CD14-positive monocyte (primary cell): ENCODE measurements around the gene KDM5C. TPM values are rescaled to one million over a fixed set of nuclear protein-coding genes. Genes with fewer than 3 reads are reported as not detected.
A peak's percentile ranks its signal among the peaks of the same experiment; 100 is the strongest.

Experiments used
- DNase-seq, 3 donors: peaks; one replicate each; pipeline ENCODE4 v3.0.0-alpha.2; 2011 to 2022
- H2AFZ ChIP-seq: 2 replicates; pipeline ENCODE4 v1.6.0; 2012; ENCODE audit warnings: mild to moderate bottlenecking, low read depth, low read length, inconsistent platforms; ENCODE audit not compliant: insufficient read depth, poor library complexity, severe bottlenecking
- H3K27ac ChIP-seq, 2 donors: 1 replicate in 1 of 2; 2 replicates in 1 of 2; pipeline ENCODE4 v1.5.1; 2012 to 2013; ENCODE audit warnings: low read length in 2 of 2, control low read depth in 1 of 2, inconsistent platforms in 1 of 2, low read depth in 1 of 2, mild to moderate bottlenecking in 1 of 2
- H3K27me3 ChIP-seq, 2 donors: one replicate each; pipeline versions ENCODE4 v1.6.0 to v1.6.1; 2011 to 2013; ENCODE audit warnings: low read length in 2 of 2; ENCODE audit not compliant: control insufficient read depth in 2 of 2, insufficient read depth in 2 of 2
- H3K36me3 ChIP-seq, 2 donors: replicated peaks in 1 of 2; 1 replicate in 1 of 2; 2 replicates in 1 of 2; pipeline versions ENCODE4 v1.5.1 to v1.6.1; 2012 to 2013; ENCODE audit warnings: low read length in 2 of 2, control low read depth in 1 of 2, inconsistent platforms in 1 of 2, mild to moderate bottlenecking in 1 of 2; ENCODE audit not compliant: insufficient read depth in 2 of 2, control insufficient read depth in 1 of 2
- H3K4me1 ChIP-seq, 2 donors: 1 replicate in 1 of 2; 2 replicates in 1 of 2; pipeline versions ENCODE4 v1.5.1 to v1.6.1; 2012 to 2013; ENCODE audit warnings: low read length in 2 of 2, control low read depth in 1 of 2, inconsistent platforms in 1 of 2, mild to moderate bottlenecking in 1 of 2, moderate library complexity in 1 of 2; ENCODE audit not compliant: insufficient read depth in 2 of 2, control insufficient read depth in 1 of 2
- H3K4me2 ChIP-seq: replicated peaks from 2 replicates; pipeline ENCODE3; 2012; ENCODE audit warnings: low read length, moderate library complexity, mild to moderate bottlenecking; ENCODE audit not compliant: poor library complexity, severe bottlenecking; ENCODE audit errors: extremely low read depth
- H3K4me3 ChIP-seq, 3 experiments: fragments of 200-600 bp in 1 of 3; sonication (generic) in 1 of 3; replicated peaks in 1 of 3; 1 replicate in 2 of 3; 2 replicates in 1 of 3; pipeline ENCODE4 v1.5.1; 2011 to 2013; ENCODE audit warnings: low read length in 3 of 3, mild to moderate bottlenecking in 3 of 3, control low read depth in 2 of 3, low read depth in 2 of 3, inconsistent platforms in 1 of 3, moderate library complexity in 1 of 3
- H3K79me2 ChIP-seq: 2 replicates; pipeline ENCODE4 v1.6.0; 2012; ENCODE audit warnings: mild to moderate bottlenecking, control low read depth, inconsistent platforms, low read length, moderate library complexity; ENCODE audit not compliant: insufficient read depth
- H3K9ac ChIP-seq: 2 replicates; pipeline ENCODE4 v1.6.0; 2017; ENCODE audit warnings: low read length, mild to moderate bottlenecking; ENCODE audit not compliant: insufficient read depth, poor library complexity, severe bottlenecking
- H3K9me3 ChIP-seq, 2 donors: replicated peaks in 1 of 2; 1 replicate in 1 of 2; 2 replicates in 1 of 2; pipeline versions ENCODE4 v1.5.1 to v1.6.1; 2012 to 2013; ENCODE audit warnings: low read length in 2 of 2, control low read depth in 1 of 2; ENCODE audit not compliant: control insufficient read depth in 1 of 2, insufficient read depth in 1 of 2
- H4K20me1 ChIP-seq: 2 replicates; pipeline ENCODE4 v1.6.0; 2012; ENCODE audit warnings: mild to moderate bottlenecking, low read length, control low read depth, moderate library complexity; ENCODE audit not compliant: insufficient read depth
- H3K27ac Mint-ChIP-seq, 7 donors: one replicate each; pipeline ENCODE4 v1.8.0; 2020; ENCODE audit warnings: mild to moderate bottlenecking in 7 of 7, mixed read lengths in 7 of 7, moderate library complexity in 6 of 7, inconsistent platforms in 2 of 7
- H3K27me3 Mint-ChIP-seq, 3 donors: one replicate each; pipeline ENCODE4 v1.8.0; 2021 to 2022; ENCODE audit warnings: low read depth in 3 of 3, mild to moderate bottlenecking in 3 of 3, mixed read lengths in 3 of 3, moderate library complexity in 3 of 3, inconsistent platforms in 1 of 3
- H3K36me3 Mint-ChIP-seq, 2 donors: one replicate each; pipeline ENCODE4 v1.8.0; 2020; ENCODE audit warnings: mixed read lengths in 2 of 2, inconsistent platforms in 1 of 2, mild to moderate bottlenecking in 1 of 2
- H3K4me1 Mint-ChIP-seq: one replicate; pipeline ENCODE4 v1.8.0; 2020; ENCODE audit warnings: mild to moderate bottlenecking, mixed read lengths
- H3K4me3 Mint-ChIP-seq, 2 donors: one replicate each; pipeline ENCODE4 v1.8.0; 2020; ENCODE audit warnings: mild to moderate bottlenecking in 2 of 2, mixed read lengths in 2 of 2, moderate library complexity in 1 of 2
- H3K9me3 Mint-ChIP-seq, 7 donors: one replicate each; pipeline ENCODE4 v1.8.0; 2020 to 2022; ENCODE audit warnings: mixed read lengths in 7 of 7, mild to moderate bottlenecking in 6 of 7, moderate library complexity in 6 of 7, inconsistent platforms in 2 of 7
- CTCF ChIP-seq: fragments of 200-600 bp; IDR thresholded peaks from one replicate; pipeline ENCODE4 v1.8.0; 2022; ENCODE audit warnings: antibody characterized with exemption, mild to moderate bottlenecking
- WGBS: methylation state at CpG from one replicate; pipeline ENCODE4 v1.1.5; 2013; ENCODE audit warnings: missing lambda C conversion rate; ENCODE audit not compliant: insufficient coverage; 5-methylcytosine and 5-hydroxymethylcytosine counted together
- intact Hi-C, 2 donors: fragments of 100-400 bp; cut with micrococcal nuclease; formaldehyde crosslinking; loops; one replicate each; pipeline versions ENCODE4 v1.15.0 to v1.15.1; 2023
- polyA plus RNA-seq, 3 donors: library from polyadenylated mRNA; depleted of rRNA in 1 of 3; unstranded in 2 of 3; stranded (reverse) in 1 of 3; fragments of 300-500 nt in 2 of 3; fragments of >200 nt in 1 of 3; fragmentation: Illumina TruSeq in 2 of 3; gene quantifications; 1 replicate in 2 of 3; 2 replicates in 1 of 3; pipeline ENCODE4 v1.2.3, GENCODE V29; 2012 to 2021

Gene KDM5C
- polyA plus RNA-seq, 3 donors: 13.3 to 93.6 (median 16.7) TPM

DNA sequence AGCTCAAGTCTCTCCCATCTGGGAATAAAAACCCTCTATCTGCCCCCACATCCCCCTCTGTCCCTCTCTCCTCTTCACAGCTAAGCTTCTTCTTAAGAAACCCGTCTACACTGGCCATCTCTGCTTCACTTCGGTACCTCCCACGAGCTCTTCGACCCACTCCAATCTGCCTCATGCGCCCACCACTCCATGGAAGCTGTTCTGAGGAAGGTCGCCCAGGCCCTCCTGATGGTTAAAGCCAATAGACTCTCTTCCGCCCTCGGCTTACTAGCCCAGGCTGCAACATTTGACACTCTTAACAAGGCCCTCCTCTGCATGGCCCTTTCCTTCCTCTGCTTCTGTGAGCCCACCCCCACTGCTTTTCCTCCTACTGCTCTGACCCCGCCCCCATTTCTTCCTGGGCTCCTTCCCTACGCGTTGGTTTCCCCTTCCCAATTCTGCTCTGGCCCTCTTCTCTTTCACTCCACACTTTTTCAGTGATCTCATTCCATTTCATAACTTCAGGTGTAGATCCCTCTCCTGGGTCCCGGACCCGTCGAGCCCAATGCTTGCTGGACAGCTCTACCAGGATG lies 44.6 kb upstream of the KDM5C start:
- Histone ChIP-seq H3K79me2 (peaks cover 3% of the 10 kb centered on the region), H3K9ac (no peak overlapping the region), H4K20me1 (peaks cover 25% of the 10 kb centered on the region), H3K27me3 (peaks cover 0 to 20% of the 10 kb centered on the region in 2 donors), H3K27ac (no peak overlapping the region), H3K36me3 (no peaks in the 10 kb centered on the region), H3K4me1 (peaks cover 40 to 41% of the 10 kb centered on the region in 2 donors), H3K9me3 (no peaks in the 10 kb centered on the region), H3K4me2 (no peak overlapping the region), H3K4me3 (no peak overlapping the region), H2AFZ (no peak overlapping the region)
- 92% methylated on average over 7 of the region's 14 CpGs for WGBS
- Mint-ChIP-seq H3K27me3 (peaks cover 0 to 25% (median 0%) of the 10 kb centered on the region in 3 donors), H3K9me3 (peaks cover 0 to 3% (median 1%) of the 10 kb centered on the region in 7 donors), H3K27ac (no peak overlapping the region), H3K4me1 (peaks cover 29% of the 10 kb centered on the region), H3K4me3 (no peak overlapping the region), H3K36me3 (peaks cover 4 to 5% of the 10 kb centered on the region in 2 donors)
- intact Hi-C loops: no loop called here
- no peak for TF ChIP-seq CTCF
- no peak for DNase-seq

DNA sequence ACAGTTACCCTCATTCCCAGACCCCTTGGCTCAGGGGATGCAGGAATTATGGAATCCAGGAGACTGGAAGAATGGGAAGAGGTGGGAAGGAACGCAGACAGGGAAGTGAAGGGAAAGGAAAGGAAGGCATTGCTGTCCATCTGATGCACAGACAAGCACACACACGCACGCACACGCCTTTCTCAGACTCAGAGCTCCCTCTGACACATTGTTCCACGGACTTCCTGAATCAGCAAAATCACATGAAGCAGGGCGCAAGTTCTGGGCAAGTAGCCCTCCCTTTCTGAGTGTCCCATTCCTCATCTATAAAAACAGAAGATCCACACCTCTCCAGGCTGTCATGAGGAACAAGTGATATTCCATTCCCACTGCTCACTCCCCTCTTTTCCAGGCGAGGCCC lies 43.2 kb upstream of the KDM5C start:
- Histone ChIP-seq H4K20me1 (peaks cover 31% of the 10 kb centered on the region), H3K36me3 (no peaks in the 10 kb centered on the region), H3K9ac (no peak overlapping the region), H3K27ac (no peak overlapping the region), H3K4me2 (no peak overlapping the region), H3K9me3 (no peaks in the 10 kb centered on the region), H3K79me2 (peaks cover 2% of the 10 kb centered on the region), H3K27me3 (peaks cover 0 to 19% of the 10 kb centered on the region in 2 donors), H3K4me3 (no peak overlapping the region), H2AFZ (no peak overlapping the region), H3K4me1 (peaks cover 54 to 56% of the 10 kb centered on the region in 2 donors)
- WGBS: 49% methylated on average over 5 of the region's 7 CpGs
- Mint-ChIP-seq H3K9me3 (peaks cover 0 to 3% (median 0%) of the 10 kb centered on the region in 7 donors), H3K4me1 (peaks cover 42% of the 10 kb centered on the region), H3K27me3 (peaks cover 0 to 28% (median 1%) of the 10 kb centered on the region in 3 donors), H3K36me3 (peaks cover 3 to 4% of the 10 kb centered on the region in 2 donors), H3K27ac (no peak overlapping the region), H3K4me3 (no peak overlapping the region)
- no peak for TF ChIP-seq CTCF
- intact Hi-C loops: no loop called here
- peak; percentile 16 to 50 (median 22) for DNase-seq
